WTC11 (cell line): ENCODE results near the gene PTPRT.

Source experiments
- ESRRA ChIP-seq: sonication (generic); formaldehyde crosslinking; IDR thresholded peaks from 2 replicates; pipeline ENCODE4 v1.8.1; 2022; ENCODE audit warnings: mild to moderate bottlenecking, missing genetic modification reagents, borderline replicate concordance
- TF ChIP-seq, protein P1 (sequence below): sonication (generic); formaldehyde crosslinking; IDR thresholded peaks from 2 replicates; pipeline ENCODE4 v1.8.0; 2022; ENCODE audit warnings: missing genetic modification reagents
- TF ChIP-seq, protein P2 (sequence below): sonication (generic); formaldehyde crosslinking; IDR thresholded peaks from 2 replicates; pipeline ENCODE4 v1.8.0; 2022; ENCODE audit warnings: mild to moderate bottlenecking, missing genetic modification reagents

DNA sequence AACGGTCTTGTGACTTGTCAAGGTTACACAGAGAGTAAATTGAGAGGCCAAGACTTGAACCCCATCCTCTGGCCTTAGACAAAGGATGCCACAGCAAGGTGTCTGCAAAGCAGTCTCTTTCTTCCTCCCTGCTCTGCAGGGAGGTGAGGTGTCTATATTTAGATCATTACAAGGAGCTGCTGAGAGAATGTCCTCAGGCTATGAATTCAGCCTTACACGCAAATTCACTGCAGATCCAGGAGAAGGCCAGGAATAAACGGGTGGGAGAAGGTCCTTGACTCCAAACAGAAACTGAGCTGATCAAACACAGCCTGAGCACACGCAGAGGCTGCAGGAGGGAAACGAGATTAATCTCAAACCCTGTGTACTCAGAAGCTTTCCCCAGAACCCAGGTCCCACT, 48.6 kb upstream of the PTPRT start:
- TF ChIP-seq, protein P1, sequence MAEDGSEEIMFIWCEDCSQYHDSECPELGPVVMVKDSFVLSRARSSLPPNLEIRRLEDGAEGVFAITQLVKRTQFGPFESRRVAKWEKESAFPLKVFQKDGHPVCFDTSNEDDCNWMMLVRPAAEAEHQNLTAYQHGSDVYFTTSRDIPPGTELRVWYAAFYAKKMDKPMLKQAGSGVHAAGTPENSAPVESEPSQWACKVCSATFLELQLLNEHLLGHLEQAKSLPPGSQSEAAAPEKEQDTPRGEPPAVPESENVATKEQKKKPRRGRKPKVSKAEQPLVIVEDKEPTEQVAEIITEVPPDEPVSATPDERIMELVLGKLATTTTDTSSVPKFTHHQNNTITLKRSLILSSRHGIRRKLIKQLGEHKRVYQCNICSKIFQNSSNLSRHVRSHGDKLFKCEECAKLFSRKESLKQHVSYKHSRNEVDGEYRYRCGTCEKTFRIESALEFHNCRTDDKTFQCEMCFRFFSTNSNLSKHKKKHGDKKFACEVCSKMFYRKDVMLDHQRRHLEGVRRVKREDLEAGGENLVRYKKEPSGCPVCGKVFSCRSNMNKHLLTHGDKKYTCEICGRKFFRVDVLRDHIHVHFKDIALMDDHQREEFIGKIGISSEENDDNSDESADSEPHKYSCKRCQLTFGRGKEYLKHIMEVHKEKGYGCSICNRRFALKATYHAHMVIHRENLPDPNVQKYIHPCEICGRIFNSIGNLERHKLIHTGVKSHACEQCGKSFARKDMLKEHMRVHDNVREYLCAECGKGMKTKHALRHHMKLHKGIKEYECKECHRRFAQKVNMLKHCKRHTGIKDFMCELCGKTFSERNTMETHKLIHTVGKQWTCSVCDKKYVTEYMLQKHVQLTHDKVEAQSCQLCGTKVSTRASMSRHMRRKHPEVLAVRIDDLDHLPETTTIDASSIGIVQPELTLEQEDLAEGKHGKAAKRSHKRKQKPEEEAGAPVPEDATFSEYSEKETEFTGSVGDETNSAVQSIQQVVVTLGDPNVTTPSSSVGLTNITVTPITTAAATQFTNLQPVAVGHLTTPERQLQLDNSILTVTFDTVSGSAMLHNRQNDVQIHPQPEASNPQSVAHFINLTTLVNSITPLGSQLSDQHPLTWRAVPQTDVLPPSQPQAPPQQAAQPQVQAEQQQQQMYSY = no peak
- TF ChIP-seq, protein P2, sequence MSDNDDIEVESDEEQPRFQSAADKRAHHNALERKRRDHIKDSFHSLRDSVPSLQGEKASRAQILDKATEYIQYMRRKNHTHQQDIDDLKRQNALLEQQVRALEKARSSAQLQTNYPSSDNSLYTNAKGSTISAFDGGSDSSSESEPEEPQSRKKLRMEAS (CRISPR knock-in tag) = no peak
- TF ChIP-seq ESRRA (CRISPR knock-in tag) = no peak
